Effector CD8-positive, alpha-beta T cell (primary cell): ENCODE data around the gene FIGNL1.

Experiments
- DNase-seq: peaks from one replicate; lab custom pipeline; 2025; lab: John Stamatoyannopoulos, UW

FIGNL1 gene

DNA sequence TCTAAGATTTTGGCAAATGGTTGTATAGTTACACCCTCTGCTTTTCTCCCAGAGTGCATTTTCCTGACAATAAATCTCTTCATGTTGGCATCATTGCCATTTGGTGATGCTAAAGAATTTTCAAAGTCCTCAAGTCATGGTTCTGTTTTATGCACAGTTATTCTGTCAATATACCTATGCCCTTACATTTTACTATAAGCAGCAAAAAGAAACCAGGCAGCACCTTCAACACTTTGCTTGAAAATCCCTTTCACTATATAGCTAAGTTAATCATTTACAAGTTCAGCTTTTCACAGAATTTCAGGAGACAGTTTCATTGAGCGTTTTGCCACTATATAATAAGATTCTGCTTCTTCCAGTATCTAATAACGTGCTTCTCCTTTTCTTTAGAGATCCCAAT, 22.6 kb downstream of the FIGNL1 start:
- DNase-seq = no peak

DNA sequence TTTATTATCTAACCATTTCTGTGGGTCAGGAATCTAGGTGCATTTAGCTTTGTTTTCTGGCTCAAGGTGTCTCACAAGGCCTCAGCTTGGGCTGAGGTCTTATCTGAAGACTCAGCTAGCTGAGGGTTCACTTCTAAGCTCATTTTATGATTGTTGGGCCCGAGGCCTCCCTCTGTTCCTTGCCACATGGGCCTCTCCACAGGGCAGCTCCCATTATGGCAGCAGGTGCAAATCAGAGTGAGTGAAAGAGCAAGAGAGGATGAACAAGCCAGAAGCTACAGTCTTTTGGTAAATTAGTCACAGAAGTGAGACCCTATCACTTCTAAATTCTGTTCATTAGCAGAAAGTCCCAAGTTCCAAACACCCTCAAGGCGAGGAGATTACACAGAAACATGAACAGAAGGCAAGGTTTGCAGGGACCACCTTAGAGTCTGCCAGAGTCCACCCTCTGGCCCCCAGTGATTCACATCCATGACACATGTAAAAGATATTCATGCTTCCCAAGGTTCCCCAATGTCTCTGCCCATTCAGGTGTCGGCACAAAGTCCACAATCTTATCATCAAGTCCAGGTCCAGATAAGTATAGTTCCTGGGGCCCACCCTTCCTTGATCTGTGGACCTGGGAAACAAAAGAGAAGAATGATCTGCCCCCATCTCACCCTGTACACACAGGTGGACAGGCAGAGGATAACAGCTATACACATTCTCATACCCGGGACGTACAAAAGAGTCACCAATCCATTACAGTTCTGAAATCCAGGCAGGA, 23.7 kb downstream of the FIGNL1 start:
- DNase-seq = no peak

DNA sequence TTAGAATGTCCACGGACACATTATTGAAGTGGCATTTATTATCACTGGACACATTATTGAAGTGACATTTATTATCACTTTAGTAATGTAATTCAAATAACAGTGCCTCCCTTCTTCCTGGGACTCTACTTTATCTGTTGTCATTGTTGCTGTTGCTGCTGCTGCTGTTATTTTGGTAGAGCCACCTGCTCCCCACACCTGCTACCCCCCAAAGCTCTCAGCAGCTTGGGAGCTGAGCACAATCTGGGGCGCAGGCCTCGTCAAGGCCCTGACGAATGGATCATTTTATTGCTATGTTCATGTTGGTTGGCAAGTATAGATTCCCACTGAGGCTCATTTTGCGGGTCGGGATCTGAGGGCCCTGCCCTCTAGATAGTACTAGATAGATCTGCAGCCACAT, 24.8 kb downstream of the FIGNL1 start:
- DNase-seq = no peak

DNA sequence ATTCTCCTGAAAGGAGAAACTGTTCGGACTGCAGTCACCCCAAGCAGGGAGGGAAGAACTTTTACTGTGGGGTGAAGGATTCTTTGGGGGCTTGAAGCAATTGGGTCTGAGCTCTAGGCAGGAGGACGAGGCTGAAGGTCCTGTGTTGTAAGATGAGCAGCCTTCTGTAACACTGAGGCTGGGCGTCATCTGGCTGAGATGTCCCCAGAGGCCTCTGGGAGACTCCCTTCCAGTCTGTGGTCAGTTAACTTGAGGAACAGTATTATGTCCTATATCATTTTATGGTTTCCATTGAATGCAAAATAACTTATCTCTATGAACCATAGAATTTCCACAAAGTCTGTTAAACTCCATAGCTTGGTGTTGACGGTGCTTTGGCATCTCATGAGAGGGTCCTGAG, 26.3 kb downstream of the FIGNL1 start:
- DNase-seq = no peak

DNA sequence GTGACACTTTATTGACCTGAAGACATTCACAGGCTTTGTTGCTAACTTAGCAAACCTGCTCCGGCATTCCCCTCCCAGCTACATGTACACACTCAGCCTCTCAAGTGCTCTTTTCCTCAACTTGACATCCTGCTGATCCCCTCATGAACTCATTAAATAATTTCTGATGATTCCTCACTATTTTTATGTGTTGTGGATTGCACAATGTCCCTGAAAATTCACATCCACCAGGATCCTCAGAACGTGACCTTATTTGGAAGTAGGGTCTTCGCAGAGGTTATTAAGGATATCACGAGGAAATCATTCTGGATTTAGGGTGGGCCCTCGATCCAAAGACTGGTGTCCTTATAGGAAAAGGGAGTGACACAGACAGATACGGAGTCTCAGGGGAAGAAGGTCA, 27.3 kb downstream of the FIGNL1 start:
- no peak for DNase-seq

DNA sequence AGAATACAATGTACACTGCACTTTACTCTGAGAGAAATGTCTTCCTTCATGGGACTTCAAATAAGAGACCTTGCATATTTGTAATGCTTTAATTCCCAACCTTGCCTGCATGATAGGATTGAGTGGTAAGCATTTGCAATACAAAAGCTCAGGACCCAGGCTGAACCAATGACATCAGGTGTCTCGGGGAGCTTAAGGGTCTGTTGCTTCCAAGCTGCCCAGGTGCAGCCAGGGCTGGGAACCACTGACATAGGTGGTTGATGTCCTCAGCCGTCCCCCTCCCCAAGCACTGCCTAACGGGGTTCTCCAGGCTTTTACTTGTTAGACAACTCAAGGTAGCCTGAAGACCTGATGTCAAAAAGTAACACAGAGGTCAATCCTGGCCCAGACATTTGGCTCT, 29.1 kb downstream of the FIGNL1 start:
- DNase-seq = no peak

DNA sequence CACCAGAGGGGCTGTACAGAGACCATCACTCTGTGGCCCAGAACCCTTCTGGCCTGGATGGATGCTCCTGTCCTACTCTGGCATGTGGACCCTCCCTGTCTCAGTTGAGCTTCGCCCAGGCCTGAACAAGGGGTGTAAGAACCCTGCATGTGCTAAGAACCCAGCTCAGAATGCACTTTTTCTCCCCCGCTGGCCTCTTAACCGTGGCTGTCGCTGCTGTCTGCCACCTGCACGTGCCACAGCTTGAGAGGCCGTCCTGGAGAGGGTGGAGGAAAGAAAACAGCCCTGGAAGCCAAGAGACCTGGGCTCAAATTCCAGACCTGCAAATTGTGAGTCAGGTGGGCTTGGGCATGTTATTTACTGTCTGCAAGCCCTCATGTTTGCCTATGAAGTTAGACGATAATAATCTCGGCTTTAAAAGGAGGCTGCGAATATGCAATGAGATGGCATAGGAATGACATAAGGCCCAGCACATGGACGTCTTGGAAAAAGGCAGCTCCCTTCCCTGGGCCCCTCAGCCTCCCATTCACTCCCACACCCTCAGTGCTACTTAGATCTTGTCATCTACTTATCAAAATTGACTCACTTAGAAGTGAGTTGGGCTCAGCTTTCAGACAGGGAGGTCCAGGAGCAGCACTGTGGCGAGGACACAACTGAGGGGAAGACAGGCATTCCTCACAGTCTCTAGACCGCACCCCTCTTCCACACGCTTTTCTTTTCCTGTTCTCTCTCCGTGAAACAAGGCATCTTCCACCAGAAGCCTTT, 31.4 kb downstream of the FIGNL1 start:
- no peak for DNase-seq

DNA sequence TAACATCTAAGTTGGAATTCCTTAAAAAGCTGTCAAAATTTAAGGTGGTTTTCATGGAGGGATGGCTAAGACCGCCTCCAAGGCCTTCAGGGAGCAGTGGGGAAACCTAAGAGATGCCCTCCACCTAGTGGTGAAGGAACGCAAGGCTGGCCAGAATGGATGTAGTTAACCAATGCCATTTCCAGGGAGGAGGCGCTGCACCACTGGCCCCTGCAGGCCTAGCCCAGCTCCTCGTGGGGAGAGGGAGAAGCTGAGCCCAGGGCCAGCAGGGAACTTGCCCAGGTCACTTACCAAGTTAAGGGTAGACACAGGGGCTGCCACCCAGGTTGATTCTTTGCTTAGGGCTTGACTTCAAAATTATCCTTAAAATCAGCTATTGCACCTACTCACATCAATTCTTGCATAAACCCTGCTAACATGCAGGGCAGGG, 32.0 kb downstream of the FIGNL1 start:
- DNase-seq = peak; percentile 49

DNA sequence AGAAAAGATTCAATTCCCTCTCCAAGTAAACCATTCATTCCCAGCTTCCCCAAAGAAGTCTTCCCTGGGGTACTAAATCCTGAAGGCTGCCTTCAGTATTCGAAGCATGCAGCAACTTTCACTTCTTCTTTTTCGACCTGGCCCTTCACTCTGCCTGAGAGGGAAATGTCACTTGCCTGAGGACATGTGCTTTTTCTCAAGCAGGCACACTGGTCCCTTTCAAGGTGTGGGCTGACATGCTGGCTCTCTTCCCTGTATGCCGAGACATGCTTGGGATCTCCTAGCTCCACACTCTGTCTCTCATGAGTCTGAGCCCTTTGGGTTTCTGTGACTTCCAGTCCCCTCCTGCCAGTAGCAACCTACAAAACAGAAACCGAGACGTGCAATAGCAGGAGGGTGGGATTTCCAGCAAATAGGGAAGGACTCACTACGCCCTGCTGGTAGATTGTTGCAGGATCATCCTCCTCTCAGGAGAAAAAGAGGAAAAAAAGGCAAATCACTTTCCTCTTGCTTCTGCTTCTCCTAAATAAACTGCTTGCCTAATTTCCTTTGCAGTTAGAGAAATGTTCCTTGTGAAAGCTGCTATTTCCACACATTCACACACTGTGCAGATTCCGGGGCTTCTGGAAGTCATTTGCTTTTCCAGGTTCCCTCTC, 33.5 kb downstream of the FIGNL1 start:
- DNase-seq = no peak

DNA sequence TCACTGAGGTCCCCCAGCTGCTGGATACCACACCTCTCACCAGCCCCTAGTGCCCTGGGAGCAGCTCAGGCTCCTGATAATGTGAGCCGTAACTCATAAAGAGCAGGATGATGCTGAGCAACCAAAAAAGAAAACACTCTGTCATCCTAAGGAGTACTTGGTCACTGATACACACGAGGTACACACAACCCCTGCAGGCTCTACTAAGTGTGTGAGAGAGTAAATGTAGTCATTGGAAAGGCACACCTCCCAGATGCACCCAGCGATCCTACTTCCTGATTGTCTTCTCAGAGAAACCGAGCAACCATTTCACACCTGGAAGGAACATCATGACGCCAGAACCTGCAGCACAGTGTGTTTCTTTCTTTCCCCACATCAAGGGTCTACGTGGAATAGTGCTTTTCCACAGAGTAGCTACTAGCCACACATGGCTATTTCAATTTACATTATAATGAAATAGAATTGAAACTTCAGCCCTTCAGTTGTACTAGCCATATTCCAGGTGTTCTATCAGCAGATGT, 34.2 kb downstream of the FIGNL1 start:
- no peak for DNase-seq

DNA sequence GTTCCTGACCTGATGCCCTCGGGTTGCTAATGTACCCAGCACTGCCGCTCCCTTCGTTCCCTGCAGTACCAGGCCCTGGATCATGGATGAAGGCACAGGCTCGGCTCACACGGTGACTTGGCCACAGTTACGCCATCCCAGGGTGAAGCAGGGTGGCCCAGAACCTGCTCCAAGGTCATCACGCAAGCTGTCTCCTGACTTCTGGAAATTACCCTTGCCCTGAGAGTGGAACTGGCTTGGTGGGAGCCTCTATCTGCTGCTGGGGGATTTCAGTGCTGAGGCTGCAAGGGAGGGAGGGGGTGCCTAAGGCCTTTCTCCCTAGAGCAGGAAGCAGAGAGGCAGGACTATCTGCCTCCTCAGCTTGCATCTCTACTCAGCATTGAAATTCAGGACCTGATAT, 36.6 kb downstream of the FIGNL1 start:
- DNase-seq = no peak

DNA sequence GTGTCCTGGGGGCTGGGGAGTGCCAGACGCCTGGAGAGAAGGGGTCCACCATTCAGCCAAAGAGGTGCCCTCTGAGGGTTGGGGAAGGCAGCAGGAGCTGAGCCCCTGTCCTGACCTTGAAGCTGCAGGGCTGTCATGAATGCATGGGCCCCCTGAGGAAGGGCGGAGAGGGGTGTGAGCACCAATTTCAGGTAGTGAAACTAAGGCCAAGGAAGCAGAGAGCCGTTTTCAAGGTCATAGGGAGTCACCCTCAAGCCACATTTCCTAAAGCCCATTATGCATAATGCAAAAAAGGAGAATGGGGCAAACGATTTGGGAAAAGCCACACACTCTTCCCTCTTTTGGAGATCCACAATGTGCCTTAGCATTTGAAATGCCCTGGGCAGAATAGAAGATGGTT, 37.2 kb downstream of the FIGNL1 start:
- no peak for DNase-seq

DNA sequence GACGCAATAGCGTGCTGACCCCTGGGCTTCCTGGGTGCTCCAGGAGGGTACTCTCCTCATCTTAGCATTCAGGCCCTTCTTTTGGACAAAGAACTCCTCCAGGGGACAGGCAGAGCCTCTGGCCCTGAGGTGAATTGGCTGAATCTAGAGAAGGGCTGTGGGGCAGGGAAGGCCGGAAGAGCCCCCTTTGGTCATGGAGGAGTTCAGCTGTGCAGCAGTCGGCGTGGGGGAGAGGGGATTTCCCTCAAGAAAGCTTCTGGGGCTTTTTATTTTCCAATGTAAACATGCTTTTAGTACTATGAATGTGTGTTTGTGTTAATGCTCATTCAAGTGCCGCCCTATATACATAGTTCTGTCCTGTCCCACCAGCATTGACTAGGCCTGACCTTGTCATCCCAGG, 38.8 kb downstream of the FIGNL1 start:
- no peak for DNase-seq

DNA sequence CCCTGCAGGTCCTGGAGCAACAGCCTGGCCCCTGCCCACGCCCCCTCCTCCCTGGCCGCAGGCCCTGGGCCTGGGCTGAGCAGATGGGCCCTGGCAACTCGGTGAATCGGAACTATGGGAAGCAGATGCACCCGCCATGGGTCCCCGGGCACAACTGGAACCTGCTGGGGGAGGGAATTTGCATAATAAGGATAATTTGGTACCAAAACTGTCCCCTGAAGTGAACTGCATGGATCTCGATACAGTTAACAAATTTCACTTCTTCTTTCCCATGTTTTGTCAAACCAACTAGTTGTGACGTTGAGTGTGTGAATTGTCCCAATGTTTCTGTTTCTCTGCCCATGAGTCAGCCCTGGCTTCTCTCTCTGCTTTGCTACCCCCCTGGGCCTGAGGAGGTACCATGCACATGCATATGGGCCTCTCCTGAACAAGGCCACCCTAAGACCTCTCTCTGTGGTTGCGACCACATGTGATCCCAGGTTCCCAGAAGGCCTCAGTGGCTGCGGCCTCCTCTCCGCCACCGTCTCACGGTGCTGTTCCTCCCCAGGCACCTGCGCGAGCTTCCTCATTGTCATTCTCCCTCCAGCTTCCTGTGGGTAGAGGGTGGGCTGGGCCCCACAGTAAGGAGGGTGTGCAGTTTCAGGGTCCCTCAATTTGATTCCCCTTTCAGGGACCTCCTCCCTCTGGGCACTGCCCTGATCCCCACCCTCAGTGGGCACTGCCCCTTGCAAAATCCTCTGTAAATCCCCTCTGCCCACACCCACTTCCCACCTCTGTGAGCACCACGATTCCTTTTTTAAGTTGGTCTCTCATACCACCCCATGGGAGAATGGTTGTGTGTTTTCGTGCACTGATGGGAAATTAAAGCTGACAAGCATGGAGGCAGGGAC, 40.0 kb downstream of the FIGNL1 start:
- no peak for DNase-seq

DNA sequence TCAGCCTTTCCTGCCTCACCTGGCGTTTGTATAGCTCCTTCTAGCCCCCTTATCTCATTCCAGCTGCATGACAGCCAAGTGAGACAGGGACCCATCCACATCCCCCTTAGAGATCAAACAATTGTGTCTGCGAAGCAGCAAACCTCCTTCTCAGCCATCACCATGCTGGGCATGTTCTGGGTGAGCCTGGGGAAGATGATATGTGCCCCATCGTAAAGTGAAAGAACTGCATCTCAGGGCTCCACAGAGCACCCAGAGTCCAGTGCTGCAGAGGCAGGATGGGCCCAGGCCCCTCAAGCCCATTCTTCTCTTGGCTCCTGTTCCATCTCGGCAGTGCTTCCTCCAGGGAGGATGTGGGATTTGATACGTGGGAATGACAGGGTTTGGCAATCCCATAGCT, 43.2 kb downstream of the FIGNL1 start:
- DNase-seq = no peak

DNA sequence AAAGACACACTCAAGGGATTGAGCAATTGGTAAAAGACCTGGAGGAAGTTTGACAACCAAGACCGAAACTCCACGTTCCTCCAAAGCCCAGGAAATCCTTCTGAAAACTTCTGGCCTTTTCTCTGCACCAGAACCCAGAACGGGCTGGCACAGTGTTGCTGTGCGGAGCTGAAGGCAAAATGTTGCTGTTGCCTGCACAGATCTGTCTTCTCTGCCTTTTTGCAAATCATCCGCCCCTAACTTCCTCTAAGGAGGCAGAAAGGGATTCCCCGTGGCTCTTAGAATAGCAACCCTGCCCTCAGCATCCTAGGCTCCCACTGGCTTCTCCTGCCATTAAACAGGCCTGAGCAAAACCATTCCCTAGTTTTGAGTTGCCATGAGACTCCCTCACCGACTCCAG, 44.9 kb downstream of the FIGNL1 start:
- DNase-seq = no peak

DNA sequence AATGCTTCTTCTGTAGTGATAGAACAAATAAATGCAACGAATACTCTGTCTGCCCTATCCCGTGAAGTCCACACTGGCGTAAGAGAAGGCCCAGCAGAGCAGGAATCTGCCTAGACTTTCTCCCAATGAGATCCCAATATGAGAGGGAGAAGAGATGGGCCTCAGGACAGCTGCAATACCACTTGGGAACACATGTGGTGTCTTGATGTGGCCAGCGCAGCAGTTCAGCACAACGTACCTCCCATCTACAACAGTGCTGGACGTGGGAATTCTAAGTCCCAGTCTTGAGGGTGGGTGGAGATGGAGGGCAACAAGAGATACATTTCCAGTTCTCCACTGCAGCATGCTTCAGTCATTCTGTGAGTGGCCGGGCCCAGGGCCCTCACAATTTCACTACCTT, 45.8 kb downstream of the FIGNL1 start:
- no peak for DNase-seq

DNA sequence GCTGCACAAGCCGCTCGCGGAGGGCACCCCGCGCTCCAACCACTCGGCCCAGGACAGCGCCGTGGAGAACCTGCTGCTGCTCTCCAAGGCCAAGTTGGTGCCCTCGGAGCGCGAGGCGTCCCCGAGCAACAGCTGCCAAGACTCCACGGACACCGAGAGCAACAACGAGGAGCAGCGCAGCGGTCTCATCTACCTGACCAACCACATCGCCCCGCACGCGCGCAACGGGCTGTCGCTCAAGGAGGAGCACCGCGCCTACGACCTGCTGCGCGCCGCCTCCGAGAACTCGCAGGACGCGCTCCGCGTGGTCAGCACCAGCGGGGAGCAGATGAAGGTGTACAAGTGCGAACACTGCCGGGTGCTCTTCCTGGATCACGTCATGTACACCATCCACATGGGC, 50.0 kb downstream of the FIGNL1 start:
- no peak for DNase-seq

DNA sequence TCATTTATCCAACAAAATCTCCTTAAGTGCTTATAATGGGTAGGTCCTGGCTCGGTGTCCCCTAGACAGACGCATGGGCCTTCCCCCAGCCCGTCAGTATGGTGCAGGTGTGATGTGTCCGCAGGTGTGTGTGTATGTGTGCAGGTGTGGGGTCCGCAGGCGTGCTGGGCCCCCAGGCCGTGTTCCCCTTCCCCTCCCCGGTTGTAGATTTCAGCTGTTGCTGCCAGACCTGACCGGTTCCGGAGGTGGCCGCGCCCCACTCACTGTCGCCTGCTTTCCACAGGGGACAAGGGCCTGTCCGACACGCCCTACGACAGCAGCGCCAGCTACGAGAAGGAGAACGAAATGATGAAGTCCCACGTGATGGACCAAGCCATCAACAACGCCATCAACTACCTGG, 50.5 kb downstream of the FIGNL1 start:
- no peak for DNase-seq

DNA sequence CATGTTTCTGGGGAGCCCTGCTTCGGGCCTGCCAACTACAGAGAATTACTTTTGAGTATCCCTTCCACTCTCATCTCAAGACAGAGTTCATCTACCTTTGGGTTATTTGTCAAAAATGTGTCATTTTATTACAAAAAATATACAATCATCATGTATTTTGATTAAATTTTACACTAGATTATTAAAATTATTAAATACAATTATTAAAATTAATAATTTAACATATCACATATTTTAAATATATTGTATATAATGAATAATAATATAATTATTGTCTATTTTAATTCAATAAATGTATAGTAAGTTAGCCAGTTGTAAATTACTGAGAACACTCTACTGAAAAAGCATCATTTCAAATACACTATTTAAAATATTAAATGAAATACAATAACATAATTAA, 50.9 kb downstream of the FIGNL1 start:
- no peak for DNase-seq

DNA sequence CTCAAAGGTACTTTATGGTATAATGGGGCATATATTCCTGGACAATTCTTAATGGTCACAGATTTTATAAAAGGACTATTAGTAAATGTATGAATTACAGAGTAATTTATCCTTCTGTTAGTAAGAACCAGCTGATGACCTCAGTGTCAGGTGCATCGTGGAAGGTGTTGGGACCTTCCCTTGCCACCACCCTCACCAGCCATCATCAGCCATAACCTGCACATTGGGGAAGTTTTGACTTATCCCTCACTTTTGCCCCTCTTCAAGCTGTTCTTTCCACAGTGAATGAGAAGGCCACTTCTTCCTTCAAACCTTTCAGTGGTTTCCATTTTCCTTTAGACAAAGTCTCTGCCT, 52.2 kb downstream of the FIGNL1 start:
- DNase-seq = no peak
